ENCODE results near the gene PITPNM1. TPM values are rescaled to one million over a fixed set of nuclear protein-coding genes. Genes with fewer than 3 reads are reported as not detected.
"Not testable (repeated sequence)": the region's sequence is repeated elsewhere in the genome, so short reads cannot be mapped to it uniquely, and the experiment has no call there.

PITPNM1 gene
- total RNA-seq, 1 donor from 2014 or later = 55.8 TPM

DNA sequence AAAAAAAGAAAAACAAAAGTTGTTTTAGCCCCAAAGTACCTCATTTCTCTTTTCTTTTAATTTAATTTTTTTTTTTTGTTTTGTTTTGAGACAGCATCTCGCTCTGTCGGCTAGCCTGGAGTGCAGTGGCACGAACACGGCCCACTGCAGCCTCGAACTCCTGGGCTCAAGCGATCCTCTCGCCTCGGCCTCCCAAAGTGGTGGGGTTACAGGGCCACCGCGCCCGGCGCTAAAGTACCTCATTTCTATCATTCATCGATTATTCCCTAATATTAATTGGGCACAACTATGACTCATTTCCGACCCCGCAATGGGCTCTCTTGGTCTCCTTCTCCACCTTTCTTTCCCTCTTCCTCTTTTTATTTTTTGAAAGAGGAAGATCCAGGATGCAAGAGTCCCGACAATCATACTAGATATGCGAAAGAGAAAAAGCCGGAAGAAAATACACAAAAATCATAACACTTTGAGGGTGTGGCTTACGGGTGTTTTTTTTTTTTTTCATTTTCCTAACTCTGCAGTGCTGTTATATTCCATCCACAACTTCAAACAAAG lies 22.8 kb downstream of the PITPNM1 start:
- TF ChIP-seq, protein P1, sequence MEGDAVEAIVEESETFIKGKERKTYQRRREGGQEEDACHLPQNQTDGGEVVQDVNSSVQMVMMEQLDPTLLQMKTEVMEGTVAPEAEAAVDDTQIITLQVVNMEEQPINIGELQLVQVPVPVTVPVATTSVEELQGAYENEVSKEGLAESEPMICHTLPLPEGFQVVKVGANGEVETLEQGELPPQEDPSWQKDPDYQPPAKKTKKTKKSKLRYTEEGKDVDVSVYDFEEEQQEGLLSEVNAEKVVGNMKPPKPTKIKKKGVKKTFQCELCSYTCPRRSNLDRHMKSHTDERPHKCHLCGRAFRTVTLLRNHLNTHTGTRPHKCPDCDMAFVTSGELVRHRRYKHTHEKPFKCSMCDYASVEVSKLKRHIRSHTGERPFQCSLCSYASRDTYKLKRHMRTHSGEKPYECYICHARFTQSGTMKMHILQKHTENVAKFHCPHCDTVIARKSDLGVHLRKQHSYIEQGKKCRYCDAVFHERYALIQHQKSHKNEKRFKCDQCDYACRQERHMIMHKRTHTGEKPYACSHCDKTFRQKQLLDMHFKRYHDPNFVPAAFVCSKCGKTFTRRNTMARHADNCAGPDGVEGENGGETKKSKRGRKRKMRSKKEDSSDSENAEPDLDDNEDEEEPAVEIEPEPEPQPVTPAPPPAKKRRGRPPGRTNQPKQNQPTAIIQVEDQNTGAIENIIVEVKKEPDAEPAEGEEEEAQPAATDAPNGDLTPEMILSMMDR (IDR thresholded peaks at IDR 0.05; ENCODE audit: unreplicated experiment) = no peak
- no peaks in the 10 kb centered on the region for H3K9me3 Mint-ChIP-seq
- H3K4me3 Mint-ChIP-seq = peak overlapping the region; percentile 82
- H3K27me3 Mint-ChIP-seq (ENCODE audit: low read depth) = peaks cover under 1% of the 10 kb centered on the region
- H3K27ac Mint-ChIP-seq = peak overlapping the region; percentile 92
- no peak for DNase-seq (ENCODE audit: low spot score in 2 of 2, unreplicated experiment in 2 of 2)
- H3K36me3 Mint-ChIP-seq = peaks cover 4% of the 10 kb centered on the region
- H3K4me1 Mint-ChIP-seq = peaks cover 31% of the 10 kb centered on the region

DNA sequence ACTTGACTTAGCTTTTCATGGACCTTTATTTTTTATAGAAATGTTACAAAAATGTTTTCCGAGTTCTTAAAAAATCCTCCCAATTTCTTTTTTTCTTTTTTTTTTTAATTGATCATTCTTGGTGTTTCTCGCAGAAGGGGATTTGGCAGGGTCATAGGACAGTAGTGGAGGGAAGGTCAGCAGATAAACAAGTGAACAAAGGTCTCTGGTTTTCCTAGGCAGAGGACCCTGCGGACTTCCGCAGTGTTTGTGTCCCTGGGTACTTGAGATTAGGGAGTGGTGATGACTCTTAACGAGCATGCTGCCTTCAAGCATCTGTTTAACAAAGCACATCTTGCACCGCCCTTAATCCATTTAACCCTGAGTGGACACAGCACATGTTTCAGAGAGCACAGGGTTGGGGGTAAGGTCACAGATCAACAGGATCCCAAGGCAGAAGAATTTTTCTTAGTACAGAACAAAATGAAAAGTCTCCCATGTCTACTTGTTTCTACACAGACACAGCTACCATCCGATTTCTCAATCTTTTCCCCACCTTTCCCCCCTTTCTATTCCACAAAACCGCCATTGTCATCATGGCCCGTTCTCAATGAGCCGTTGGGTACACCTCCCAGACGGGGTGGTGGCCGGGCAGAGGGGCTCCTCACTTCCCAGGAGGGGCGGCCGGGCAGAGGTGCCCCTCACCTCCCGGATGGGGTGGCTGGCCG lies 27.7 kb downstream of the PITPNM1 start:
- H3K4me3 Mint-ChIP-seq; H3K9me3 Mint-ChIP-seq; H3K27me3 Mint-ChIP-seq (ENCODE audit: low read depth); H3K4me1 Mint-ChIP-seq; H3K36me3 Mint-ChIP-seq; H3K27ac Mint-ChIP-seq; DNase-seq (ENCODE audit: low spot score in 2 of 2, unreplicated experiment in 2 of 2): not testable (repeated sequence)

DNA sequence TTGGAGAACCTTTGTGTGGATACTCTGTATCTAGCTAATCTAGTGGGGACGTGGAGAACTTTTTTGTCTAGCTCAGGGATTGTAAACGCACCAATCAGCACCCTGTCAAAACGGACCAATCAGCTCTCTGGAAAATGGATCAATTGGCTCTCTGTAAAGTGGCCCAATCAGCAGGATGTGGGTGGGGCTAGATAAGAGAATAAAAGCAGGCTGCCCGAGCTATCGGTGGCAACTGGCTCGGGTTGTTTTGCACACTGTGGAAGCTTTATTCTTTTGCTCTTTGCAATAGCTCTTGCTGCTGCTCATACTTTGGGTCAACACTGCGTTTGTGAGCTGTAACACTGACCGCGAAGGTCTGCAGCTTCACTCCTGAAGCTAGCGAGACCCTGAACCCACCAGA lies 28.5 kb downstream of the PITPNM1 start:
- not testable (repeated sequence) for H3K4me3 Mint-ChIP-seq; H3K4me1 Mint-ChIP-seq; H3K36me3 Mint-ChIP-seq; DNase-seq (ENCODE audit: low spot score in 2 of 2, unreplicated experiment in 2 of 2); H3K9me3 Mint-ChIP-seq; H3K27ac Mint-ChIP-seq; H3K27me3 Mint-ChIP-seq (ENCODE audit: low read depth)

DNA sequence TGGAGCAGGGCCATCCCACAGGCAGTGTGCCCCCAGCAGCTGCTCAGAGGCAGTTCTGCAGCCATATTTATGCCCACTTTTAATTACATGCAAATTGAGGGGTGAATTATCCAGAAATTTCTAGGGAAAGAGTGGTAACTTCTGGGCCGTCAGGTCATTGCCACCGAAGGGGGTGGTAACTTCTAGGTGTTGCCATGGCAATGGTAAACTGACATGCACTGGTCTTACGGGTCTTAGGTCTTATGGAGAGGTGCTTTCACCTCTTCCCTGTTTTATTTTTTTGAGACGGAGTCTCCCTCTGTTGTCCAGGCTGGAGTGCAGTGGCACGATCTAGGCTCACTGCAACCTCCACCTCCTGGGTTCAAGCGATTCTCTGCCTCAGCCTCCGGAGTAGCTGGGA lies 32.3 kb downstream of the PITPNM1 start:
- Mint-ChIP-seq H3K9me3 (no peaks in the 10 kb centered on the region), H3K4me1 (peaks cover 8% of the 10 kb centered on the region), H3K27ac (no peak overlapping the region), H3K27me3 (ENCODE audit: low read depth) (peaks cover 2% of the 10 kb centered on the region), H3K4me3 (no peak overlapping the region), H3K36me3 (no peaks in the 10 kb centered on the region)
- TF ChIP-seq, protein P1 (IDR thresholded peaks at IDR 0.05; ENCODE audit: unreplicated experiment) = no peak
- DNase-seq (ENCODE audit: low spot score in 2 of 2, unreplicated experiment in 2 of 2) = no peak

DNA sequence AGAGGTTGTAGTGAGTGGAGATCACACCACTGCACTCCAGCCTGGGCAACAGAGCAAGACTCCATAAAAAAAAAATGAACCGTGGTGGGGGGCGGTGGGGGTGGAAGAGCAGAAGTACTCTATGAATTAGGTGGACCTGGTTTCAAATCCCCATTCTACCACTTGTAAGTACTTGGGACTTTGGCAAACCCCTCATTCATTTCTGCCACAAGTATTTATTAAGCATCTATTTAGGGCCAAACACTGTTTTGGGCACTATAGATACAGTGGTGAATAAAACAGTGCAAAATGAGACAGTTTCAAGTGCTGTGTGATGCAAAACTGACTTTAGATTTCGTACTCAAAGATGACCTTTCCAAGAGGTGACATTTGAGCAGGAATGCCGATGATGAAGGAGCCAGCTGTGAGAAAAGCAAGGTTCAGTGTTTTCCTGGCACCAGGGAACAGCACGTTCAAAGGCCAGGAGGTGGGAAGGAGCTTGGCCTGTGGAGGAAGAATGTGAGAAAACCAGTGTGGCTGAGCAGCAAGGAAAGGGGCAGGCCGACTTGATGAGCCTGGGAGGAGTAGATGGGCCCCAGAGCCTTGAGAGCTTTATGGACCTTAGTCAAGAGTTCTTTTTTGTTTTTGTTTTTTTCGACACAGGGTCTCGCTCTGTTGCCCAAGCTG lies 34.7 kb downstream of the PITPNM1 start:
- peaks cover 14% of the 10 kb centered on the region for H3K4me1 Mint-ChIP-seq
- no peak overlapping the region for H3K27ac Mint-ChIP-seq
- H3K36me3 Mint-ChIP-seq = no peaks in the 10 kb centered on the region
- H3K9me3 Mint-ChIP-seq = no peaks in the 10 kb centered on the region
- H3K27me3 Mint-ChIP-seq (ENCODE audit: low read depth) = no peaks in the 10 kb centered on the region
- no peak for DNase-seq (ENCODE audit: low spot score in 2 of 2, unreplicated experiment in 2 of 2)
- no peak overlapping the region for H3K4me3 Mint-ChIP-seq
- TF ChIP-seq, protein P1 (IDR thresholded peaks at IDR 0.05; ENCODE audit: unreplicated experiment) = no peak

DNA sequence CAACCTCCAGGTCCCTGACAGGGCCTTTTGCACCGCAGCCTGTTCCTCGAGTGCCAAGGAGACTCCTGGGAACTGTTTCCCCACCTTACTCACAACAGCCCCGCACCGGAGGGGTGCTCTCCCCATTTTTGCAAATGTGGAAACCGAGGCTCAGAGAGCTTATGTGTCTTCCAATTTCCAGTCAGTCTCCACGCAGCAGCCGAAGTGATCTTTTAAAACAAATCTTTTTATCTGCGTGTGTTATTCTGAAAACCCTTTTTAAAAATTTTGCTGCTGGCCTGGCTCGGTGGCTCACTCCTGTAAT lies 35.7 kb downstream of the PITPNM1 start:
- no peaks in the 10 kb centered on the region for H3K27me3 Mint-ChIP-seq (ENCODE audit: low read depth)
- H3K4me3 Mint-ChIP-seq = peak overlapping the region; percentile 87
- peak overlapping the region; percentile 89 for H3K27ac Mint-ChIP-seq
- DNase-seq (ENCODE audit: low spot score in 2 of 2, unreplicated experiment in 2 of 2) = no peak
- TF ChIP-seq, protein P1 (IDR thresholded peaks at IDR 0.05; ENCODE audit: unreplicated experiment) = no peak
- H3K9me3 Mint-ChIP-seq = no peaks in the 10 kb centered on the region
- H3K36me3 Mint-ChIP-seq = no peaks in the 10 kb centered on the region
- H3K4me1 Mint-ChIP-seq = peaks cover 18% of the 10 kb centered on the region
